ENCODE measurements around the gene TARS2.

DNA sequence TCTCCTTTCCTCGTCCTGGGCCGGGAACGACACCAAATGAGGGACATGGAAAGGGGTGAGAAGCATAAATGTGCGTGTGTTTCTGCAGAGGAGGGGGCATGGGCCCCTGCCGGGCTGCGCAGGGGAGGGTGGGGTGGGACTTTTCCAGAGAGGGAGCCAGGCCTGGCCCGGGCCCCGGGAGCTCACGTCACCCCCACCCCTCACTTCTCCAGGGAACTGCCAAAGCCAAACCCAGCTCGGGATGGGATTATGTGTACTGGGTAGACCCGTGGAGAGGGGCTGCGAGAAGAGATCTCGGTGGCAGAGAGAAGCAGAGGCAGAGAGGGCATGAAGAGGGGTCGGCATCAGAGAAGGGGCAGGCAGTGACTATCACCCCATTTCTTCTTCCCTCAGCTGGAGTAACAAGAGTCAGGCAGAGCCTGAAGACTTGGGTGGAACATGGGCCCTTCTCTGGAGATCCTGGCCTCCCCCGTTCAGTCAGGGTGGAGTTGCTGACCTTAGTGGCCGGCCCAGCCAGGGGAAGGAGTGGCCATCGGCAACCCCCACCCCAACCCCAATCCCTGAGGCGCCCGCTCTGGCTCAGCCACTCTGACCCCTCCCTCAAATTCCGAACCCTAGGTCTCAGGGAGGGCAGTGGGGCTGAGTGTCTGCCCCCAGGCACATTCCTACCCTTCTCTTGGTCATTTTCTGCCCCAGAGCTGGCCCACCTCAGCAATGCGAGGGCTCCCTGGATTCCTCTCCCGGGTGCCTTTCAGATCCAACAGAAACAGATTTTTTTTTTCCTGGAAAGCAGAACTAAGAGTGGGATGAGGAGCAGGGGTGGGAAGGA is 63.2 kb downstream of the TARS2 start:
- TF ChIP-seq, protein P1, sequence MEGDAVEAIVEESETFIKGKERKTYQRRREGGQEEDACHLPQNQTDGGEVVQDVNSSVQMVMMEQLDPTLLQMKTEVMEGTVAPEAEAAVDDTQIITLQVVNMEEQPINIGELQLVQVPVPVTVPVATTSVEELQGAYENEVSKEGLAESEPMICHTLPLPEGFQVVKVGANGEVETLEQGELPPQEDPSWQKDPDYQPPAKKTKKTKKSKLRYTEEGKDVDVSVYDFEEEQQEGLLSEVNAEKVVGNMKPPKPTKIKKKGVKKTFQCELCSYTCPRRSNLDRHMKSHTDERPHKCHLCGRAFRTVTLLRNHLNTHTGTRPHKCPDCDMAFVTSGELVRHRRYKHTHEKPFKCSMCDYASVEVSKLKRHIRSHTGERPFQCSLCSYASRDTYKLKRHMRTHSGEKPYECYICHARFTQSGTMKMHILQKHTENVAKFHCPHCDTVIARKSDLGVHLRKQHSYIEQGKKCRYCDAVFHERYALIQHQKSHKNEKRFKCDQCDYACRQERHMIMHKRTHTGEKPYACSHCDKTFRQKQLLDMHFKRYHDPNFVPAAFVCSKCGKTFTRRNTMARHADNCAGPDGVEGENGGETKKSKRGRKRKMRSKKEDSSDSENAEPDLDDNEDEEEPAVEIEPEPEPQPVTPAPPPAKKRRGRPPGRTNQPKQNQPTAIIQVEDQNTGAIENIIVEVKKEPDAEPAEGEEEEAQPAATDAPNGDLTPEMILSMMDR (IDR thresholded peaks at IDR 0.05): no peak
- TF ChIP-seq POLR2A (IDR thresholded peaks at IDR 0.05): no peak

Data from tibial nerve (tissue), 3 donors.